HepG2 (cell line): ENCODE measurements around the gene BAHCC1. TPM values are rescaled to one million over a fixed set of nuclear protein-coding genes. Genes with fewer than 3 reads are reported as not detected.
A peak's percentile ranks its signal among the peaks of the same experiment; 100 is the strongest.

Source experiments
- ATAC-seq: fragments of 200-7000 bp; cut with Tn5 transposase; 3 replicates; pipeline ENCODE4 v1.9.1; 2020; ENCODE audit warnings: mild to moderate bottlenecking, moderate library complexity
- BruUV-seq: library from RNA; stranded (reverse); fragments of 400-500 nt; replicated peaks from 2 replicates; lab custom pipeline; 2021; lab: Mats Ljungman, UMichigan
- CTCF ChIA-PET: fragments of 300-600 bp; formaldehyde crosslinking; extraction: SDS; loops from one replicate; lab custom pipeline; 2021; ENCODE audit warnings: low total read pairs, inconsistent platforms, low intra/inter-chr PET ratio; lab: Yijun Ruan, JAX
- POLR2A ChIA-PET: fragments of 350-600 bp; sonication (Branson Sonifier 250); formaldehyde crosslinking; loops from one replicate; lab custom pipeline; 2020; ENCODE audit warnings: antibody characterized with exemption, inconsistent platforms; lab: Yijun Ruan, JAX
- DNase-seq: peaks from one replicate; pipeline ENCODE4 v3.0.0-alpha.2; 2015; ENCODE audit warnings: low spot score
- FAIRE-seq: peaks from 3 replicates; lab custom pipeline; 2011; peaks lifted over from hg19 to GRCh38; lab: Jason Lieb, UNC
- H2AFZ ChIP-seq: one replicate; pipeline ENCODE4 v1.6.1; 2011; ENCODE audit warnings: low read length, inconsistent platforms
- H3K27ac ChIP-seq: fragments of 300-600 bp; 3 replicates; pipeline ENCODE4 v1.8.0; 2011; ENCODE audit warnings: mixed run types, mild to moderate bottlenecking, mixed read lengths, low read length, inconsistent platforms; ENCODE audit not compliant: insufficient read depth; ENCODE audit errors: extremely low read length
- H3K27me3 ChIP-seq, 2 experiments: fragments of 200-600 bp in 1 of 2; 2 replicates in 1 of 2; 3 replicates in 1 of 2; pipeline versions ENCODE4 v1.6.0 to v1.8.0; 2011; ENCODE audit warnings: low read length in 2 of 2, mild to moderate bottlenecking in 2 of 2, moderate library complexity in 2 of 2, inconsistent platforms in 1 of 2; ENCODE audit not compliant: insufficient read depth in 2 of 2, control insufficient read depth in 1 of 2
- H3K36me3 ChIP-seq, 2 experiments: fragments of 200-600 bp in 1 of 2; replicated peaks in 1 of 2; 2 replicates in 1 of 2; 3 replicates in 1 of 2; pipeline versions ENCODE4 v1.5.1 to v1.8.0; 2011; ENCODE audit warnings: low read length in 2 of 2, inconsistent platforms in 1 of 2; ENCODE audit not compliant: insufficient read depth in 2 of 2, control insufficient read depth in 1 of 2
- H3K4me1 ChIP-seq: 2 replicates; pipeline ENCODE4 v1.5.1; 2012; ENCODE audit warnings: low read length, inconsistent platforms; ENCODE audit not compliant: insufficient read depth
- H3K4me2 ChIP-seq: 2 replicates; pipeline ENCODE4 v1.6.0; 2011; ENCODE audit warnings: low read depth, low read length, inconsistent platforms
- H3K4me3 ChIP-seq, 3 experiments: fragments of 200-600 bp in 1 of 3; sonication (generic), shearing (Covaris generic) in 1 of 3; replicated peaks in 1 of 3; 2 replicates each; pipeline ENCODE4 v1.5.1; 2011 to 2016; ENCODE audit warnings: low read length in 3 of 3, inconsistent platforms in 2 of 3, low read depth in 2 of 3, mild to moderate bottlenecking in 2 of 3, control low read depth in 1 of 3, mixed read lengths in 1 of 3; ENCODE audit not compliant: insufficient read depth in 1 of 3
- H3K79me2 ChIP-seq: one replicate; pipeline ENCODE4 v1.6.1; 2011; ENCODE audit warnings: low read length, inconsistent platforms; ENCODE audit not compliant: insufficient read depth
- H3K9ac ChIP-seq: 2 replicates; pipeline ENCODE4 v1.6.0; 2011; ENCODE audit warnings: mild to moderate bottlenecking, low read depth, low read length, inconsistent platforms; ENCODE audit not compliant: insufficient read depth
- H3K9me3 ChIP-seq: 2 replicates; pipeline ENCODE4 v1.5.1; 2012; ENCODE audit warnings: mild to moderate bottlenecking, low read length
- H4K20me1 ChIP-seq: 2 replicates; pipeline ENCODE4 v1.6.0; 2011; ENCODE audit warnings: inconsistent platforms, mild to moderate bottlenecking, low read length, moderate library complexity; ENCODE audit not compliant: insufficient read depth
- ATRX ChIP-seq: sonication (generic); formaldehyde crosslinking; IDR thresholded peaks from 2 replicates; pipeline ENCODE4 v1.4.0; 2020; ENCODE audit warnings: missing genetic modification reagents, borderline replicate concordance
- DNMT1 ChIP-seq: sonication (generic); formaldehyde crosslinking; IDR thresholded peaks from 2 replicates; pipeline ENCODE4 v1.5.1; 2020; ENCODE audit warnings: mild to moderate bottlenecking, missing genetic modification reagents
- FOXA3 ChIP-seq: IDR thresholded peaks from 2 replicates; pipeline ENCODE4 v1.6.1; 2016; ENCODE audit warnings: missing genetic modification reagents, missing compliant biosample characterization
- JARID2 ChIP-seq: sonication (generic); formaldehyde crosslinking; IDR thresholded peaks from 2 replicates; pipeline ENCODE4 v1.8.1; 2023; ENCODE audit warnings: missing genetic modification reagents, inconsistent platforms; ENCODE audit not compliant: insufficient replicate concordance
- NFKB2 ChIP-seq: sonication (generic); formaldehyde crosslinking; IDR thresholded peaks from 2 replicates; pipeline ENCODE4 v1.4.0; 2020; ENCODE audit warnings: missing genetic modification reagents, borderline replicate concordance
- SP4 ChIP-seq: sonication (generic); formaldehyde crosslinking; IDR thresholded peaks from 2 replicates; pipeline ENCODE4 v1.8.1; 2023; ENCODE audit warnings: mild to moderate bottlenecking, missing genetic modification reagents
- TP53 ChIP-seq: sonication (generic); formaldehyde crosslinking; conservative IDR thresholded peaks from 2 replicates; pipeline ENCODE4 v1.4.0; 2020; ENCODE audit warnings: missing genetic modification reagents
- ZC3H4 ChIP-seq: sonication (generic); formaldehyde crosslinking; IDR thresholded peaks from 2 replicates; pipeline ENCODE4 v1.4.0; 2020; ENCODE audit warnings: missing genetic modification reagents, borderline replicate concordance
- ZNF142 ChIP-seq: sonication (generic); formaldehyde crosslinking; IDR thresholded peaks from 2 replicates; pipeline ENCODE4 v1.4.0; 2020; ENCODE audit warnings: missing genetic modification reagents
- ZNF362 ChIP-seq: sonication (generic); formaldehyde crosslinking; IDR thresholded peaks from 2 replicates; pipeline ENCODE4 v1.4.0; 2020; ENCODE audit warnings: missing genetic modification reagents, mild to moderate bottlenecking, borderline replicate concordance
- ZNF547 ChIP-seq: sonication (generic); formaldehyde crosslinking; IDR thresholded peaks from 2 replicates; pipeline ENCODE4 v1.5.1; 2020; ENCODE audit warnings: mild to moderate bottlenecking, missing genetic modification reagents
- ZNF720 ChIP-seq: sonication (generic); formaldehyde crosslinking; IDR thresholded peaks from 2 replicates; pipeline ENCODE4 v1.4.0; 2020; ENCODE audit warnings: missing genetic modification reagents
- ZNF737 ChIP-seq: sonication (generic); formaldehyde crosslinking; IDR thresholded peaks from 2 replicates; pipeline ENCODE4 v1.5.0; 2020; ENCODE audit warnings: missing genetic modification reagents, mild to moderate bottlenecking, borderline replicate concordance
- WGBS: methylation state at CpG from one replicate; pipeline ENCODE4 v1.1.6; 2017; ENCODE audit warnings: low lambda C conversion rate; 5-methylcytosine and 5-hydroxymethylcytosine counted together
- in situ Hi-C: cut with HindIII; loops from 2 replicates; pipeline ENCODE4 v1.10.0; 2017; ENCODE audit warnings: low pct_unique_long_range_greater_than_20kb; ENCODE audit not compliant: extremely low pct_ligation_motif_present
- intact Hi-C: fragments of 100-400 bp; cut with micrococcal nuclease; formaldehyde crosslinking; loops from one replicate; pipeline ENCODE4 v1.10.0; 2022; ENCODE audit not compliant: unreplicated experiment
- polyA plus RNA-seq, 8 experiments: library from polyadenylated mRNA; depleted of rRNA in 3 of 8; stranded (reverse) in 7 of 8; unstranded in 1 of 8; fragments of >200 nt; fragmentation: Illumina TruSeq in 4 of 8; extraction: Trizol in 4 of 8; gene quantifications; 2 replicates each; pipeline versions ENCODE4 v1.2.1 to v1.2.3, GENCODE V29; 2011 to 2016; ENCODE audit warnings: low read depth in 4 of 8, missing spikeins in 1 of 8, mixed read lengths in 1 of 8; ENCODE audit not compliant: insufficient read depth in 1 of 8
- total RNA-seq, 5 experiments: library from RNA; depleted of rRNA; stranded (reverse); fragments of >200 nt; fragmentation: Illumina TruSeq; extraction: Trizol; gene quantifications; 2 replicates each; pipeline ENCODE4 v1.2.3, GENCODE V29; 2016; ENCODE audit warnings: low read depth in 1 of 5
- TF ChIP-seq, protein P1 (sequence below): sonication (generic); formaldehyde crosslinking; IDR thresholded peaks from 2 replicates; pipeline ENCODE4 v1.4.0; 2020; ENCODE audit warnings: missing genetic modification reagents

The BAHCC1 gene
- total and polyA plus RNA-seq, 2 of the 13 experiments (the other 11 are each of a cell fraction or from before 2014, with no cell fraction given), result 1.4 to 1.7 TPM

DNA sequence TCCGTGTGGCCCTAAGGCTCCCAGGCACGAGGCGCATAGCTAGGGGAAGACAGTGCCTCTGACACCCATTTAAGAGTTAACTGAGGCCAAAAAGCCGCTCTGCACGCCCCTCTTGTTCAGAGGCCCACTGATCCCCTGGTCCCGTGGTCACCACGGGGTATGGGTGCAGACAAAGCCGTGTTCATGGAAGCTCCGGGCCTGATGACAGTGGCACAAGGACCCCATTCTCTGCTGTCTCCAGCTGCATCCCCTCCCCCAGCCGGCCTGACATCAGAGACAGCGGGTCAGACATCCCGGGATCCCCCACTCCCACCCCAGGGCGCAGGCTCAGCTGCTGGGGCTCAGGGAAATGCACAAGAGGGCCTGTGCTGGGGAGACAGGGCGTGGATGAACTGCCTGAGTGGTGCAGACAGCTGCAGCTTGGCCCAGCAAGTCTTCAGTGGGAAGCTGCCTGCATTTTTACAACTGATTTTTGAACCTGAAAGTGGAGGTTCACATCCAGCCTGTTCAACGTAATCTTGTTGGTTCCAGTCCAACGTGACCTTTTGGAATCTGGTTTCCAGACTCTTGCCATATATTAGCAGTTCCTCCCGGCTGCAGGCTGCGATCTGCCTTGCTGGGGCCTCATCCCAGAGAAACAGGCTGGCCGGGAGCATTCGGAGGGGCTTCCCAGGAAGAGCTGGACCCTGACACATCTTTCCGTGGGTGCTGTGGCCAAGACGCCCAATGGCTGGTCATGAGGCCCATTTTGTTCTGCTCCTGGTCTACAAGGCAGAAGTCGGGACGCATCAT lies 9.7 kb upstream of the BAHCC1 start:
- peak; percentile 83 for FAIRE-seq
- peak; percentile 7; the same call in 2 of the 3 replicates for ATAC-seq
- no peaks in the 10 kb centered on the region; the same call in 1 of the 2 replicates for H4K20me1 ChIP-seq
- peak overlapping the region; percentile 92 for H3K4me2 ChIP-seq
- intact Hi-C loops (loop anchor here (5.0 kb wide), 2 partner anchors 78 to 908 kb away; partner anchors contain the start of gene NPTX1), in situ Hi-C loops (no loop called here)
- DNase-seq, result peak; percentile 64
- CTCF ChIA-PET, result no interaction called here
- H3K9ac ChIP-seq, result peak overlapping the region; percentile 12; the same call in 1 of the 2 replicates
- no peaks in the 10 kb centered on the region for H3K36me3 ChIP-seq
- no TSS peak for BruUV-seq
- peaks cover 17 to 92% of the 10 kb centered on the region in 2 experiments for H3K27me3 ChIP-seq
- no peak overlapping the region for H2AFZ ChIP-seq
- no peaks in the 10 kb centered on the region for H3K9me3 ChIP-seq
- POLR2A ChIA-PET, result interaction anchor here (0.6 to 1.2 kb wide), 7 partner anchors 8 to 122 kb away, joined by 3 to 4 read pairs (median 3); partner anchors contain the start of genes BAHCC1 and SLC38A10
- WGBS, result 6% methylated on average over 19 of the region's 24 CpGs
- H3K4me3 ChIP-seq, result peak overlapping the region in 1 of 3 experiments; percentile 76; a peak in 3 of 6 replicates
- H3K4me1 ChIP-seq, result peaks cover 54% of the 10 kb centered on the region
- H3K27ac ChIP-seq, result no peak overlapping the region
- H3K79me2 ChIP-seq, result no peaks in the 10 kb centered on the region
- no peak for TF ChIP-seq ZNF720 (CRISPR knock-in tag)
- TF ChIP-seq ZC3H4 (CRISPR knock-in tag), result no peak
- TF ChIP-seq JARID2 (CRISPR knock-in tag), result no peak
- no peak for TF ChIP-seq TP53 (CRISPR knock-in tag)
- no peak for TF ChIP-seq ATRX (CRISPR knock-in tag)
- peak; percentile 22; the same call in 1 of the 2 replicates for TF ChIP-seq ZNF142 (CRISPR knock-in tag)
- 0 out of 2 replicates have a peak, but pooled peaks have one; percentile 5 for TF ChIP-seq FOXA3
- TF ChIP-seq NFKB2 (CRISPR knock-in tag), result 0 out of 2 replicates have a peak, but pooled peaks have one; percentile 9
- no peak for TF ChIP-seq SP4 (CRISPR knock-in tag)
- 0 out of 2 replicates have a peak, but pooled peaks have one; percentile 18 for TF ChIP-seq ZNF362 (CRISPR knock-in tag)
- TF ChIP-seq, protein P1, sequence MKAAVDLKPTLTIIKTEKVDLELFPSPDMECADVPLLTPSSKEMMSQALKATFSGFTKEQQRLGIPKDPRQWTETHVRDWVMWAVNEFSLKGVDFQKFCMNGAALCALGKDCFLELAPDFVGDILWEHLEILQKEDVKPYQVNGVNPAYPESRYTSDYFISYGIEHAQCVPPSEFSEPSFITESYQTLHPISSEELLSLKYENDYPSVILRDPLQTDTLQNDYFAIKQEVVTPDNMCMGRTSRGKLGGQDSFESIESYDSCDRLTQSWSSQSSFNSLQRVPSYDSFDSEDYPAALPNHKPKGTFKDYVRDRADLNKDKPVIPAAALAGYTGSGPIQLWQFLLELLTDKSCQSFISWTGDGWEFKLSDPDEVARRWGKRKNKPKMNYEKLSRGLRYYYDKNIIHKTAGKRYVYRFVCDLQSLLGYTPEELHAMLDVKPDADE, result no peak
- no peak for TF ChIP-seq ZNF737 (CRISPR knock-in tag)
- no peak for TF ChIP-seq DNMT1 (CRISPR knock-in tag)
- no peak; the same call in none of the 2 replicates for TF ChIP-seq ZNF547 (CRISPR knock-in tag)
